Measurements from ENCODE around the gene SSR3. TPM values are rescaled to one million over a fixed set of nuclear protein-coding genes. Genes with fewer than 3 reads are reported as not detected.

Gene SSR3
- total and polyA plus RNA-seq, 2 of the 8 experiments (the other 6 are each of a cell fraction or from before 2014, with no cell fraction given): 92.7 to 208 TPM

DNA sequence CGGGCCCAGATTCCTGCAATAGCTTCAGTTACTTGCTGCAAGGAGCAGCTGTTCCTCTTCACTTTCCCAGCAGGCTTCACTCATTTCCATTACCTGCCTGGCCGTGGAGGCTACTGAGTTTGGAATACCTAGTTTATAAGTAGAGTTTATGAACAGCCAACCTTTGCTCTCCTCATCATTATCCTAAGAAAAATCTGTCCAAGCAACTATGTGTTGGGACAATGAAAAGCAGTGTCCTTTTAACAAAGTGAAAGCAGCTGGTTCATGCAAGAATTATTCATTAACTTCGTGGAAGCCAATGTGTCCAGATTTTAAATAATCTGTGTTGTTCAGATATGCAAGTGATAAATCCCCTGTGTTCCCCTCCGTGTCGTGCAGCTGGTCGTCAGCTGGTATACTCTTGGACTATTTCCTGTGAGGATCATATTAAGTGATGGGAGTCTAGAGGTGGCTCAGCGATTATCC is 39.3 kb upstream of the SSR3 start:
- Histone ChIP-seq H2BK12ac (ENCODE audit: low read depth, low read length) (no peak overlapping the region), H2BK120ac (replicated peaks; ENCODE audit: low read depth, low read length) (no peak overlapping the region), H3K4me2 (ENCODE audit: insufficient read depth in 1 of 2, low read depth in 2 of 2, low read length in 2 of 2) (no peak overlapping the region), H2BK15ac (ENCODE audit: low read length) (no peak overlapping the region), H3K9me3 (ENCODE audit: insufficient read depth in 2 of 2, low read depth in 1 of 2, low read length in 1 of 2) (no peaks in the 10 kb centered on the region), H3K23me2 (ENCODE audit: low read depth, low read length) (no peaks in the 10 kb centered on the region), H3K79me2 (ENCODE audit: control insufficient read depth in 1 of 2, insufficient read depth in 2 of 2, low read length in 2 of 2) (no peaks in the 10 kb centered on the region), H4K20me1 (replicated peaks in 1 of 2; ENCODE audit: control insufficient read depth in 1 of 2, insufficient read depth in 2 of 2, low read length in 2 of 2) (no peaks in the 10 kb centered on the region), H3K14ac (ENCODE audit: insufficient read length) (no peak overlapping the region), H3K27me3 (replicated peaks in 1 of 4; ENCODE audit: control insufficient read depth in 3 of 4, extremely low read depth in 1 of 4, insufficient read depth in 3 of 4, low read length in 3 of 4) (no peaks in the 10 kb centered on the region), H3K4ac (replicated peaks; ENCODE audit: insufficient read length, low read depth, low read length) (no peak overlapping the region), H2BK20ac (ENCODE audit: low read length) (no peak overlapping the region), H3K9ac (replicated peaks in 1 of 4; ENCODE audit: extremely low read depth in 1 of 4, low read depth in 3 of 4, low read length in 3 of 4) (no peak overlapping the region; a peak in 1 of 7 replicates), H3K56ac (replicated peaks; ENCODE audit: insufficient read length, low read depth, low read length) (no peak overlapping the region), H3K36me3 (ENCODE audit: control insufficient read depth in 2 of 4, insufficient read depth in 4 of 4, low read length in 3 of 4) (no peaks in the 10 kb centered on the region), H3K4me3 (ENCODE audit: extremely low read depth in 1 of 4, insufficient read depth in 2 of 4, low read depth in 3 of 4, low read length in 4 of 4) (no peak overlapping the region), H4K8ac (ENCODE audit: extremely low read depth, insufficient read depth, low read length) (no peak overlapping the region), H4K5ac (ENCODE audit: insufficient read length, low read depth, low read length) (no peak overlapping the region), H3K4me1 (replicated peaks in 1 of 4; ENCODE audit: control insufficient read depth in 3 of 4, insufficient read depth in 4 of 4, low read length in 3 of 4) (peaks cover 0 to 3% (median 0%) of the 10 kb centered on the region in 4 experiments; a peak in 2 of 7 replicates), H3K27ac (ENCODE audit: low read depth, low read length) (no peak overlapping the region), H3K79me1 (ENCODE audit: low read depth, low read length) (no peaks in the 10 kb centered on the region), H2AFZ (ENCODE audit: low read length) (peak overlapping the region; percentile 23; the same call in 1 of the 2 replicates), H3K18ac (ENCODE audit: extremely low read depth, low read length) (no peak overlapping the region), H3K23ac (ENCODE audit: insufficient read length) (no peak overlapping the region), H4K91ac (replicated peaks; ENCODE audit: insufficient read length, low read length) (no peak overlapping the region), H2BK5ac (ENCODE audit: low read depth, low read length) (no peak overlapping the region), H2AK5ac (ENCODE audit: low read depth, low read length) (no peak overlapping the region)
- 82% methylated on average over 7 of the region's 7 CpGs; no CpG with 5 or more reads in 1 of the 2 experiments for WGBS, 2 experiments (ENCODE audit: extremely low coverage in 1 of 2, insufficient coverage in 1 of 2, insufficient read length in 1 of 2, insufficient replicate concordance in 2 of 2, low coverage in 1 of 2, low lambda C conversion rate in 2 of 2, missing lambda C conversion rate in 1 of 2)
- no peak for FAIRE-seq
- TF ChIP-seq SP2 (IDR thresholded peaks at IDR 0.05; ENCODE audit: low read length) (no peak), NRF1 (IDR thresholded peaks at IDR 0.05; ENCODE audit: low read depth, low read length) (no peak), EZH2 (IDR thresholded peaks at IDR 0.05; ENCODE audit: low read depth, low read length, severe bottlenecking) (no peak)
- no peak for DNase-seq (ENCODE audit: low read depth in 1 of 2, low spot score in 2 of 2)
- POLR2A ChIA-PET (ENCODE audit: partially characterized antibody): interaction anchor here (0.7 to 1.7 kb wide), 3 partner anchors 12 to 39 kb away, joined by 3 to 6 read pairs (median 3); partner anchors contain the start of gene SSR3
- CTCF ChIA-PET (ENCODE audit: partially characterized antibody): interaction anchor here (0.6 to 1.2 kb wide), 2 partner anchors 12 to 415 kb away, joined by 4 read pairs; no protein-coding TSS in a partner anchor
